GM12875 (cell line): Measurements from ENCODE around the gene LGR5.
"Not testable (repeated sequence)": the region's sequence is repeated elsewhere in the genome, so short reads cannot be mapped to it uniquely, and the experiment has no call there.

Experiments
- H3K4me3 ChIP-seq: one replicate; pipeline ENCODE4 v1.5.1; 2011; ENCODE audit warnings: low read depth, low read length, control low read depth
- TF ChIP-seq, protein P1 (sequence below): IDR thresholded peaks from 2 replicates; pipeline ENCODE4 v1.5.1; 2011; ENCODE audit warnings: low read depth, mild to moderate bottlenecking, control low read depth, inconsistent platforms, low read length, moderate library complexity, borderline replicate concordance; ENCODE audit not compliant: insufficient read depth

The LGR5 gene

DNA sequence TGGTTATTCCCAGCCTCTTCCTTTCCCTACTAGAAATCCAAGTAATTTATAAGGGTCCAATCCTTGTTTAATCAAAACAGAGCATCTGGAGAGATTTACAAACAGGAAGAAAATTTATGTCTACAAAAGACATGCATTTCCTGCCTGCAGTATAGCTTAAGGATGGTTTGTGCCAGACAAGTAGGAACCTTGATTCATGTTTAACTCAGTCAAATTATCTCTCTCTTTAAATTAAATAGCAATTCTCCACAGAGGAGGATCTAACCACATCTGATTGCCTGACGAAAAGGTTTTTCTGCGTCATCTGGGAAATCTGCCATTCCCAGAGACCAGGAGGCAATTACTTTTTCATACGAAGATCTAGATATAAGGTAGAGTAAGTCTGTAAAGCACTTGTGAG, 118.8 kb downstream of the LGR5 start:
- no peak overlapping the region for H3K4me3 ChIP-seq
- TF ChIP-seq, protein P1, sequence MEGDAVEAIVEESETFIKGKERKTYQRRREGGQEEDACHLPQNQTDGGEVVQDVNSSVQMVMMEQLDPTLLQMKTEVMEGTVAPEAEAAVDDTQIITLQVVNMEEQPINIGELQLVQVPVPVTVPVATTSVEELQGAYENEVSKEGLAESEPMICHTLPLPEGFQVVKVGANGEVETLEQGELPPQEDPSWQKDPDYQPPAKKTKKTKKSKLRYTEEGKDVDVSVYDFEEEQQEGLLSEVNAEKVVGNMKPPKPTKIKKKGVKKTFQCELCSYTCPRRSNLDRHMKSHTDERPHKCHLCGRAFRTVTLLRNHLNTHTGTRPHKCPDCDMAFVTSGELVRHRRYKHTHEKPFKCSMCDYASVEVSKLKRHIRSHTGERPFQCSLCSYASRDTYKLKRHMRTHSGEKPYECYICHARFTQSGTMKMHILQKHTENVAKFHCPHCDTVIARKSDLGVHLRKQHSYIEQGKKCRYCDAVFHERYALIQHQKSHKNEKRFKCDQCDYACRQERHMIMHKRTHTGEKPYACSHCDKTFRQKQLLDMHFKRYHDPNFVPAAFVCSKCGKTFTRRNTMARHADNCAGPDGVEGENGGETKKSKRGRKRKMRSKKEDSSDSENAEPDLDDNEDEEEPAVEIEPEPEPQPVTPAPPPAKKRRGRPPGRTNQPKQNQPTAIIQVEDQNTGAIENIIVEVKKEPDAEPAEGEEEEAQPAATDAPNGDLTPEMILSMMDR, result no peak

DNA sequence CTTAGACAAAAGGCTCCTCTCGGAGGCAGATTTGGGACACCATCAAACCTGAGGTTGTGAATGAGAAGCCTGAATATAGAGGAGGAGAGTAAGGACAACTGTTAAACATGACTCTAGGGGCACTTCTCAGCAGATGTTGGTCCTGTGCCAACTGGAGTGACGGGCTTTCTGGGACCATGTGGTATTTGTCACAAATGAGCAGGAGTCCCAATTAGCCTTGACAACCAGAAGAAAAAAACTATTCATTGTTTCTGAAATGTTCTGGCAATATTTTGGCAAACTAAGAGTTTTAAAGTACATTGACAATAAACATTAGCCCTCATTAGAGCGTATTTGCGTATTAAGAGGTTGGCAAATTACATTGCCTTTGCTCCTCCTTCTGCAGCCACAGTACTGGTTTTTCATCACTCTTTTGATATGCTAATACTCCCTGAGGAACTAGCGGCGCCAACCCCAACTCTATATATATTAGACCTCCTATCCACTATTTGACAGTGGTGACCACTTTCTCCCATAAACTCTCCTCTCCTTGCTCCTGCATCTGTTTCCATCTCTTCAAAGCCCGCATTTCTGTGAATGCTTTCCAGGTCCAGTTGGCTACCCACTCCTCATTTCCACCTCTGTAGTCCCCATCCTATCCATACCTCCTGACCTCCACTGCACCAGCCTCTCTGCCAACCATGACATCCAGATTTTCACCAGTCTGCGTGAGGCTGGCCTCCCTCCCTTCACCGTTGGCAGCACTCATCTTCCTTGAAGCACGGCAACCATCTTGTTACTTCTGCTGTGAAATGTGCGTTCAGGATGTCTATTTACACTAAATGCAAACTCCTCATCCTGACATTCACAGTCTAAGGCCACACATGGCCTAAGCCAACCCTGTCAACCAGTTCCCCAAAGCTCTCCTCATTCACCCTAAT, 123.3 kb downstream of the LGR5 start:
- TF ChIP-seq, protein P1, result no peak
- H3K4me3 ChIP-seq, result no peak overlapping the region

DNA sequence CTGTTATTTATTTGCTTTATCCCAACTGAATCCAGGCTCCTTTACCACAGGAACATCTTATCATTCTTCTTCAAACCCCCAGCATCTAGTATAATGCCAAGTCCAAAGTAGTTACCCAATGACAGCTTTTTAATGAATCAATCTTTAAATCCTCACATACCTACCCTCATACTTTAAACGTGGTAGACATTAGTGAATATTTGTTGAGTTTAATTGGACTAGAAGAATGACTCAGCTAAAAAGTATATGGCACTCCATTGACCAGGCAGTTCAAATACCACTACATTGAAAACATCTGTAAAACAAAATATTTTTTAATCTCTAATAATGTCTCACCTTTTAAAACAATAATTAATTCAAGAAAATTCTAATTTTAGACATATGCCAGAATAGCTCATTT, 125.9 kb downstream of the LGR5 start:
- TF ChIP-seq, protein P1, result no peak
- no peak overlapping the region for H3K4me3 ChIP-seq

DNA sequence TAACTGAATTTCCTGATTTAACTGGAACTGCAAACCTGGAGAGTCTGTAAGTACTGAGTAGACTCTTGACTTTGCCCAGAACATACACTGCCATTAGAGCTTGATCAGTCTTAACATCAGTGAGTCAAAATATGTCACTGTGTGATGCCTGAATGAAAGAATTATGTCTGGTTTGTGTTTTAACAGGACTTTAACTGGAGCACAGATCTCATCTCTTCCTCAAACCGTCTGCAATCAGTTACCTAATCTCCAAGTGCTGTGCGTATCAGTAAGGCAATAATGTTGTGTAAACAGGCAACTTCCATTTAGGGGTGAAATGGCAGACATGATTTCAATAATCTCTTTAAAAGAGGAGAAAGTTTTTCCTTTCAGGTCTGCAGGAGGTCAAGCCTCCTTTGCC, 127.1 kb downstream of the LGR5 start:
- H3K4me3 ChIP-seq, result no peak overlapping the region
- TF ChIP-seq, protein P1, result no peak

DNA sequence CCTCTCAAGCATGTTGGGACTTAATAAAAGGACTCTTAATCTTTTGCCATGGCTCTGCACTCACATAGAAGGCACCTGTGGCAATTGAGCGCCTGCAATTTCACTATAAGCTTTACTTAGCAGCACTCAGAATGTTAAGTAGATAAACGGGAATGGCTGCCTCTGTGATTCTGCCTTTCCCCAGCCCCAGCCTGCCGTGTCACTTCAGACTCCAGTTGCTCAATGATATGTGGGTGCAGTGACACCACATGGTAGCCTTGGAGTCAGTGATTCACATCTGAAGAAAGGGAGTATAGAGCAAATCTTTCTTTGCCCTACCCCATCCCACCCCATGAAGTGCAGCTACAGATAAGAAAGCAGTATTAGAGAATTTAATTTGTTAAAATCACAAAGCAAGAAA, 127.9 kb downstream of the LGR5 start:
- H3K4me3 ChIP-seq, result no peak overlapping the region
- TF ChIP-seq, protein P1, result no peak

DNA sequence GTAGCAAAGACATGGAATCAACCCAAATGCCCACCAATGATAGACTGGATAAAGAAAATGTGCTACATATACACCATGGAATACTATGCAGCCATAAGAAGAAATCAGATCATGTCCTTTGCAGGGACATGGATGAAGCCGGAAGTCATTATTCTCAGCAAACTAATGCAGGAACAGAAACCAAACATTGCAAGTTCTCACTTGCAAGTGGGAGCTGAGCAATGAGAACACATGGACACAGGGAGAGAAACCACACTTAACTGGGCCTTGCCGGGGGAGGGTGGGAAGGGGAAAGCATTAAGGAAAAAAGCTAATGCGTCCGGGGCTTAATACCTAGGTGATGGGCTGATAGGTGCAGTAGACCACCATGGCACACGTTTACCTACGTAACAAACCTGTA, 130.3 kb downstream of the LGR5 start:
- H3K4me3 ChIP-seq, result not testable (repeated sequence)

DNA sequence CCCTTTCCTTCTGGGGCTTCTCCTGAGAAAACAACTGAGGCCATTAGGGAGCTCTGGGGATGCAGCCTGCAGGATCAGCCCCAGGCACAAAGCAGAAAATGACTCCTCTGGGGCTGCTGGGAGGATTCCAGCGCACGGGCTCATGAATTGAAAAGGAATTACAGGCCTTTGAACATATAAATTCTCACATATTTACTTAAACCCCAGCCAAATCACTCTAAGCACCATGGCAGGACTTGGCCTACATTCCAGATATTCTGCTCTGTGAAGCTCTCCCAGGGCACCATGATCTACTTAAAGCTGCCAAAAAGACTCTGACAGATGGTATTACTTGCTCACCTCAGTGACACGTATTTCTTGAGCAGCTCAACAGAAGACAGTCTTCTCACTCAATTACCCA, 136.9 kb downstream of the LGR5 start:
- no peak overlapping the region for H3K4me3 ChIP-seq
- TF ChIP-seq, protein P1, result no peak

DNA sequence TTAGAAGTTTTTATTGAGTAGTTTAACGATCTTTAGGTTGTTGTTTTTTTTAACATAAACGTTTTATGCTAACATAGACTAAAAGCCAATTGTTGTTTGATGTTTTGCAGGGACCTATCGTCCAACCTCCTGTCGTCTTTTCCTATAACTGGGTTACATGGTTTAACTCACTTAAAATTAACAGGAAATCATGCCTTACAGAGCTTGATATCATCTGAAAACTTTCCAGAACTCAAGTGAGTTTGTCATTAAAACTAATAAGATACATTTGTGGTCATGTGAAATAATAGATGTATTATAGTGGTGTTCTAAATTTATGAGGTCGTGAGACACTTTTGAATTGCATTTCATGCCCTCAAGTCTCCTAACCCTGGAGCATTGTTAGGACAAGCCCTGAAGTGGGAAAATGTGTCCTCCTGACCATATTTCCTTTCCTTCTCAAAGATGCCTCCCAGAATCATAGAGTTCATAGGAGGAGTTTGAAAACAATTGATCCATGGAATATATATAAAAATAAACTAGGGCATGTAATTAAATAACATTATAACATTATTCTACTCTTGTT, 139.2 kb downstream of the LGR5 start:
- TF ChIP-seq, protein P1, result no peak

More for the DNA sequence above, 139.2 kb downstream of the LGR5 start:
- H3K4me3 ChIP-seq, result no peak overlapping the region
